Aorta (tissue), 5 donors: ENCODE data around the gene KLRC1. TPM values are rescaled to one million over a fixed set of nuclear protein-coding genes. Genes with fewer than 3 reads are reported as not detected.
"Not testable (repeated sequence)": the region's sequence is repeated elsewhere in the genome, so short reads cannot be mapped to it uniquely, and the experiment has no call there.

Experiments used
- ATAC-seq: fragments of 200-7000 bp; cut with Tn5 transposase; one replicate; pipeline ENCODE4 v1.9.1; 2022; ENCODE audit warnings: moderate library complexity; ENCODE audit not compliant: low FRiP score
- DNase-seq, 2 donors: peaks; one replicate each; pipeline ENCODE4 v3.0.0-alpha.2; 2020
- H3K27ac ChIP-seq, 2 donors: one replicate each; pipeline ENCODE4 v1.5.1; 2013; ENCODE audit warnings: low read length in 2 of 2, mild to moderate bottlenecking in 2 of 2, moderate library complexity in 2 of 2, control low read depth in 1 of 2, inconsistent platforms in 1 of 2, low read depth in 1 of 2
- H3K27me3 ChIP-seq, 2 donors: one replicate each; pipeline ENCODE4 v1.6.1; 2013; ENCODE audit warnings: control low read depth in 1 of 2, low read length in 1 of 2, mild to moderate bottlenecking in 1 of 2, moderate library complexity in 1 of 2; ENCODE audit not compliant: insufficient read depth in 2 of 2, control insufficient read depth in 1 of 2
- H3K36me3 ChIP-seq, 2 donors: one replicate each; pipeline ENCODE4 v1.6.1; 2013; ENCODE audit warnings: control low read depth in 1 of 2, low read length in 1 of 2, mild to moderate bottlenecking in 1 of 2; ENCODE audit not compliant: insufficient read depth in 2 of 2, control insufficient read depth in 1 of 2
- H3K4me1 ChIP-seq, 2 donors: one replicate each; pipeline ENCODE4 v1.6.1; 2013; ENCODE audit warnings: low read length in 2 of 2, control low read depth in 1 of 2, mild to moderate bottlenecking in 1 of 2, moderate library complexity in 1 of 2; ENCODE audit not compliant: insufficient read depth in 2 of 2, control insufficient read depth in 1 of 2
- H3K4me3 ChIP-seq, 2 donors: one replicate each; pipeline ENCODE4 v1.5.1; 2013; ENCODE audit warnings: low read length in 2 of 2, control low read depth in 1 of 2, mild to moderate bottlenecking in 1 of 2
- H3K9me3 ChIP-seq: one replicate; pipeline ENCODE4 v1.6.1; 2013; ENCODE audit warnings: mild to moderate bottlenecking, low read length; ENCODE audit not compliant: control insufficient read depth
- WGBS, 2 donors: extraction: QIAGEN DNeasy Blood & Tissue Kit; methylation state at CpG; one replicate each; pipeline ENCODE4 v1.1.7; 2013; 5-methylcytosine and 5-hydroxymethylcytosine counted together
- intact Hi-C, 2 donors: fragments of 100-400 bp; cut with DNase I; formaldehyde crosslinking; loops; one replicate each; pipeline versions ENCODE4 v1.14.2 to v1.15.0; 2022
- long read RNA-seq, 2 donors: library from polyadenylated mRNA; unstranded; transcript quantifications; one replicate each; pipeline ENCODE4 v2.0.0, GENCODE V29; 2020 to 2021
- polyA plus RNA-seq, 2 donors: library from polyadenylated mRNA; stranded (reverse); fragments of 200-250 nt; gene quantifications; one replicate each; pipeline ENCODE4 v1.2.3, GENCODE V29; 2013
- total RNA-seq, 2 donors: library from RNA; stranded (reverse); fragmentation: NEBNext Ultra II Directional; extraction: Animal tissue kit (Norgen Biotek cat#: 25700); gene quantifications; one replicate each; pipeline ENCODE4 v1.2.1, GENCODE V29; 2021
- donor health status: healthy with polysubstance abuse.
- donor health status: Bipolar disorder and iron deficiency.
- donor health status: DM: no; HTN: no; CAD: no.
- donor health status: DM: no; HTN: no; CAD: no.
- donor health status: DM: yes; HTN: yes; CAD: no.

KLRC1 gene
- 1 to 10 TPM in 1 of 2 donors, not detected in 1; 1.0 TPM for total RNA-seq
- polyA plus RNA-seq, result not detected
- long read RNA-seq, donor 1, result 0 reads
- long read RNA-seq, donor 2, result 0 reads

- Histone ChIP-seq H3K27me3 (no peaks in the 10 kb centered on the region), H3K4me1 (no peaks in the 10 kb centered on the region), H3K9me3 (peaks cover 2% of the 10 kb centered on the region), H3K4me3 (no peak within 1 kb of the TSS), H3K36me3 (no peaks in the 10 kb centered on the region), H3K27ac (no peak within 1 kb of the TSS)
- ATAC-seq (no peak), DNase-seq (no peak)
- WGBS, 2 donors, result 63 to 67% methylated on average over 2 of the region's 2 CpGs
- intact Hi-C loops, result no loop called here
These were observed at the start of gene KLRC1 for GRCh38 chr12:10453156-10453555. Gene KLRC1 (minus strand): TSS chr12:10453377. CDS start chr12:10451156, 2,221 bp downstream.

- Histone ChIP-seq H3K27me3 (no peaks in the 10 kb centered on the region), H3K9me3 (peaks cover 1% of the 10 kb centered on the region), H3K36me3 (no peaks in the 10 kb centered on the region), H3K4me1 (no peaks in the 10 kb centered on the region), H3K27ac (no peak overlapping the region), H3K4me3 (no peak overlapping the region)
- WGBS, 2 donors, result 35 to 40% methylated on average over 3 of the region's 3 CpGs
- intact Hi-C loops, result no loop called here
- DNase-seq, result no peak
- ATAC-seq, result no peak
These were observed 47.9 kb upstream of the KLRC1 start for GRCh38 chr12:10501030-10501429.

- 11 to 17% methylated on average over 1 of the region's 1 CpG for WGBS, 2 donors
- DNase-seq (no peak), ATAC-seq (no peak)
- no peaks in the 10 kb centered on the region for H3K36me3 ChIP-seq
- no peak overlapping the region for H3K4me3 ChIP-seq
- no peaks in the 10 kb centered on the region for H3K4me1 ChIP-seq
- intact Hi-C loops, result no loop called here
- H3K27ac ChIP-seq, result no peak overlapping the region
- H3K27me3 ChIP-seq, result no peaks in the 10 kb centered on the region
- H3K9me3 ChIP-seq, result peaks cover 1% of the 10 kb centered on the region
These were observed 44.9 kb upstream of the KLRC1 start for GRCh38 chr12:10498042-10498441.

- H3K27ac ChIP-seq, result no peak overlapping the region
- intact Hi-C loops, result no loop called here
- no peaks in the 10 kb centered on the region for H3K36me3 ChIP-seq
- DNase-seq (no peak), ATAC-seq (no peak)
- H3K27me3 ChIP-seq, result no peaks in the 10 kb centered on the region
- H3K9me3 ChIP-seq, result no peaks in the 10 kb centered on the region
- no peaks in the 10 kb centered on the region for H3K4me1 ChIP-seq
- no peak overlapping the region for H3K4me3 ChIP-seq
- WGBS, 2 donors, result 31 to 32% methylated on average over 2 of the region's 2 CpGs
These were observed 44.4 kb upstream of the KLRC1 start for GRCh38 chr12:10497602-10498001.

- H3K27ac ChIP-seq, result no peak overlapping the region
- no peaks in the 10 kb centered on the region for H3K36me3 ChIP-seq
- DNase-seq (no peak), ATAC-seq (no peak)
- intact Hi-C loops, result no loop called here
- H3K27me3 ChIP-seq, result no peaks in the 10 kb centered on the region
- H3K9me3 ChIP-seq, result no peaks in the 10 kb centered on the region
- no peak overlapping the region for H3K4me3 ChIP-seq
- WGBS, 2 donors, result 70 to 72% methylated on average over 4 of the region's 4 CpGs
- no peaks in the 10 kb centered on the region for H3K4me1 ChIP-seq
These were observed 38.6 kb upstream of the KLRC1 start for GRCh38 chr12:10491766-10492165.

GRCh38 chr12:10487328-10487727, 34.2 kb upstream of the KLRC1 start:
- WGBS, 2 donors, result 83 to 94% methylated on average over 2 of the region's 2 CpGs
- DNase-seq, H3K9me3 ChIP-seq, H3K4me3 ChIP-seq, intact Hi-C loops, H3K36me3 ChIP-seq, ATAC-seq, H3K27me3 ChIP-seq, H3K4me1 ChIP-seq, H3K27ac ChIP-seq: not testable (repeated sequence)

GRCh38 chr12:10481901-10482300, 28.7 kb upstream of the KLRC1 start:
- DNase-seq, intact Hi-C loops: not testable (repeated sequence)

GRCh38 chr12:10472808-10473207, 19.6 kb upstream of the KLRC1 start:
- intact Hi-C loops, H3K27me3 ChIP-seq, H3K4me1 ChIP-seq, H3K9me3 ChIP-seq, ATAC-seq, DNase-seq, H3K27ac ChIP-seq, H3K36me3 ChIP-seq, H3K4me3 ChIP-seq: not testable (repeated sequence)
- 83 to 86% methylated on average over 5 of the region's 5 CpGs for WGBS, 2 donors

More at GRCh38 chr12:10481901-10482300, 28.7 kb upstream of the KLRC1 start:
- H3K27ac ChIP-seq, H3K4me3 ChIP-seq, H3K36me3 ChIP-seq, H3K27me3 ChIP-seq, H3K9me3 ChIP-seq, ATAC-seq, H3K4me1 ChIP-seq: not testable (repeated sequence)
- WGBS, 2 donors, result 70 to 76% methylated on average over 2 of the region's 2 CpGs

GRCh38 chr12:10469701-10470100, 16.5 kb upstream of the KLRC1 start:
- no peak overlapping the region for H3K4me3 ChIP-seq
- ATAC-seq (no peak), DNase-seq (no peak)
- no peaks in the 10 kb centered on the region for H3K4me1 ChIP-seq
- intact Hi-C loops, result no loop called here
- peaks cover 1% of the 10 kb centered on the region for H3K9me3 ChIP-seq
- no peaks in the 10 kb centered on the region for H3K36me3 ChIP-seq
- no peaks in the 10 kb centered on the region for H3K27me3 ChIP-seq
- WGBS, 2 donors, result 86 to 89% methylated on average over 1 of the region's 1 CpG
- H3K27ac ChIP-seq, result no peak overlapping the region
